Testis (tissue), 2 donors: Measurements from ENCODE around the gene SLC22A31.

ENCODE experiments used
- CTCF ChIP-seq, 3 experiments: fragments of 450-650 bp in 2 of 3; fragments of 200-600 bp in 1 of 3; sonication (generic) in 1 of 3; IDR thresholded peaks; one replicate each; pipeline ENCODE4 v1.5.1; 2016 to 2019; ENCODE audit warnings: antibody characterized with exemption in 3 of 3, mild to moderate bottlenecking in 2 of 3, moderate library complexity in 1 of 3
- POLR2A ChIP-seq: fragments of 450-650 bp; IDR thresholded peaks from one replicate; pipeline ENCODE4 v1.6.1; 2017; ENCODE audit warnings: antibody characterized with exemption, mild to moderate bottlenecking, moderate library complexity

GRCh38 chr16:89163297-89163696, 37.0 kb downstream of the SLC22A31 start:
- no peak for TF ChIP-seq CTCF (IDR thresholded peaks at IDR 0.05)
- no peak for TF ChIP-seq POLR2A
